Keratinocyte (primary cell): ENCODE results near the gene SLCO3A1. TPM values are rescaled to one million over a fixed set of nuclear protein-coding genes. Genes with fewer than 3 reads are reported as not detected.

Experiments
- DNase-seq: peaks from one replicate; pipeline ENCODE4 v3.0.0-alpha.2; 2011; ENCODE audit warnings: low read depth, missing footprints, low spot score
- FAIRE-seq: peaks from 2 replicates; lab custom pipeline; 2011; peaks lifted over from hg19 to GRCh38; lab: Jason Lieb, UNC
- H2AFZ ChIP-seq: 2 replicates; pipeline ENCODE4 v1.6.0; 2012; ENCODE audit warnings: low read length, control low read depth, inconsistent platforms; ENCODE audit not compliant: control insufficient read depth
- H3K27ac ChIP-seq: 2 replicates; pipeline ENCODE4 v1.5.1; 2011; ENCODE audit warnings: low read length; ENCODE audit not compliant: control insufficient read depth, insufficient read depth
- H3K27me3 ChIP-seq: 3 replicates; pipeline ENCODE4 v1.6.0; 2011; ENCODE audit warnings: low read length; ENCODE audit not compliant: control insufficient read depth, insufficient read depth; ENCODE audit errors: extremely low read depth
- H3K36me3 ChIP-seq, 2 experiments: 2 replicates in 1 of 2; 3 replicates in 1 of 2; pipeline ENCODE4 v1.5.1; 2011; ENCODE audit warnings: low read length in 2 of 2, mild to moderate bottlenecking in 1 of 2; ENCODE audit not compliant: control insufficient read depth in 2 of 2, insufficient read depth in 2 of 2; ENCODE audit errors: extremely low read depth in 1 of 2
- H3K4me1 ChIP-seq: 3 replicates; pipeline ENCODE4 v1.5.1; 2011; ENCODE audit warnings: low read length; ENCODE audit not compliant: control insufficient read depth, insufficient read depth; ENCODE audit errors: extremely low read depth
- H3K4me2 ChIP-seq: 3 replicates; pipeline ENCODE4 v1.6.0; 2011; ENCODE audit warnings: low read depth, low read length; ENCODE audit not compliant: control insufficient read depth, insufficient read depth; ENCODE audit errors: extremely low read depth
- H3K4me3 ChIP-seq, 3 experiments: fragments of 200-600 bp in 1 of 3; sonication (generic) in 1 of 3; 2 replicates in 2 of 3; 3 replicates in 1 of 3; pipeline ENCODE4 v1.5.1; 2011 to 2016; ENCODE audit warnings: low read length in 3 of 3, mild to moderate bottlenecking in 3 of 3, control low read depth in 2 of 3, inconsistent platforms in 1 of 3, low read depth in 1 of 3, mixed read lengths in 1 of 3, mixed run types in 1 of 3, moderate library complexity in 1 of 3; ENCODE audit not compliant: control insufficient read depth in 2 of 3, insufficient read depth in 2 of 3; ENCODE audit errors: extremely low read depth in 1 of 3
- H3K79me2 ChIP-seq: 2 replicates; pipeline ENCODE4 v1.6.0; 2012; ENCODE audit warnings: low read length; ENCODE audit not compliant: control insufficient read depth, insufficient read depth
- H3K9ac ChIP-seq: 3 replicates; pipeline ENCODE4 v1.6.0; 2011; ENCODE audit warnings: low read length; ENCODE audit not compliant: control insufficient read depth, insufficient read depth; ENCODE audit errors: extremely low read depth
- H3K9me1 ChIP-seq: 3 replicates; pipeline ENCODE4 v1.6.0; 2011; ENCODE audit warnings: low read length; ENCODE audit not compliant: control insufficient read depth, insufficient read depth; ENCODE audit errors: extremely low read depth
- H3K9me3 ChIP-seq: 2 replicates; pipeline ENCODE4 v1.5.1; 2012; ENCODE audit warnings: low read depth, low read length; ENCODE audit not compliant: control insufficient read depth
- H4K20me1 ChIP-seq: 3 replicates; pipeline ENCODE4 v1.6.0; 2011; ENCODE audit warnings: low read length; ENCODE audit not compliant: control insufficient read depth, insufficient read depth; ENCODE audit errors: extremely low read depth
- CTCF ChIP-seq, 3 experiments: IDR thresholded peaks in 1 of 3; conservative IDR thresholded peaks in 1 of 3; optimal IDR thresholded peaks in 1 of 3; 2 replicates in 2 of 3; 3 replicates in 1 of 3; pipeline versions ENCODE3 to v1.5.1; 2011; ENCODE audit warnings: low read length in 3 of 3, mild to moderate bottlenecking in 3 of 3, moderate library complexity in 2 of 3, control low read depth in 1 of 3, inconsistent platforms in 1 of 3; ENCODE audit not compliant: insufficient read depth in 2 of 3; ENCODE audit errors: extremely low read depth in 1 of 3
- EZH2 ChIP-seq: IDR thresholded peaks from one replicate; pipeline ENCODE4 v1.6.1; 2012; ENCODE audit warnings: inconsistent platforms, mild to moderate bottlenecking, low read length, moderate library complexity
- dilution Hi-C: fragments of 300-500 bp; cut with MboI; formaldehyde crosslinking; loops from one replicate; pipeline ENCODE4 v1.7.0; 2020; ENCODE audit warnings: low sequenced_read_pairs; ENCODE audit not compliant: extremely low pct_ligation_motif_present
- polyA plus RNA-seq, 5 experiments: library from polyadenylated mRNA; depleted of rRNA in 3 of 5; stranded (reverse) in 3 of 5; stranded (forward) in 1 of 5; unstranded in 1 of 5; fragments of >200 nt; gene quantifications; 1 replicate in 1 of 5; 2 replicates in 3 of 5; 3 replicates in 1 of 5; pipeline versions ENCODE4 v1.2.1 to v1.2.3, GENCODE V29; 2011 to 2012; ENCODE audit warnings: missing spikeins in 2 of 5, low read depth in 1 of 5, low replicate concordance in 1 of 5

SLCO3A1 gene
- polyA plus RNA-seq, 1 donor (not counting 4 experiments of a cell fraction or from before 2014, with no cell fraction given): 21.3 TPM

GRCh38 chr15:91898843-91899242 is 45.3 kb downstream of the SLCO3A1 start:
- H3K9me1 ChIP-seq: no peaks in the 10 kb centered on the region
- dilution Hi-C loops: no loop called here
- peaks cover 32% of the 10 kb centered on the region for H3K4me1 ChIP-seq
- H3K4me3 ChIP-seq: no peak overlapping the region
- H3K9me3 ChIP-seq: no peaks in the 10 kb centered on the region
- no peak overlapping the region for H3K4me2 ChIP-seq
- no peak overlapping the region for H2AFZ ChIP-seq
- peaks cover 42% of the 10 kb centered on the region for H3K79me2 ChIP-seq
- no peak overlapping the region for H3K27ac ChIP-seq
- no peaks in the 10 kb centered on the region for H3K27me3 ChIP-seq
- peak; percentile 13 for FAIRE-seq
- peaks cover 0 to 3% of the 10 kb centered on the region in 2 experiments for H3K36me3 ChIP-seq
- H3K9ac ChIP-seq: no peak overlapping the region
- TF ChIP-seq CTCF (optimal IDR thresholded peaks at IDR 0.05 in 1 of 3, IDR thresholded peaks at IDR 0.05 in 1 of 3, conservative IDR thresholded peaks at IDR 0.05 in 1 of 3; ENCODE audit: extremely low read depth in 1 of 3, insufficient read depth in 2 of 3, low read length in 3 of 3): no peak
- TF ChIP-seq EZH2: no peak
- DNase-seq: no peak
- no peaks in the 10 kb centered on the region for H4K20me1 ChIP-seq

GRCh38 chr15:91904942-91905341 is 51.4 kb downstream of the SLCO3A1 start:
- dilution Hi-C loops: no loop called here

More at GRCh38 chr15:91904942-91905341, 51.4 kb downstream of the SLCO3A1 start:
- no peak overlapping the region for H3K9ac ChIP-seq
- no peaks in the 10 kb centered on the region for H3K27me3 ChIP-seq
- H4K20me1 ChIP-seq: no peaks in the 10 kb centered on the region
- FAIRE-seq: no peak
- no peak for DNase-seq
- no peak overlapping the region for H3K4me3 ChIP-seq
- H2AFZ ChIP-seq: no peak overlapping the region
- peaks cover 26% of the 10 kb centered on the region for H3K79me2 ChIP-seq
- no peaks in the 10 kb centered on the region for H3K9me1 ChIP-seq
- TF ChIP-seq CTCF (optimal IDR thresholded peaks at IDR 0.05 in 1 of 3, IDR thresholded peaks at IDR 0.05 in 1 of 3, conservative IDR thresholded peaks at IDR 0.05 in 1 of 3; ENCODE audit: extremely low read depth in 1 of 3, insufficient read depth in 2 of 3, low read length in 3 of 3) (no peak), EZH2 (no peak)
- no peak overlapping the region for H3K27ac ChIP-seq
- H3K9me3 ChIP-seq: no peaks in the 10 kb centered on the region
- peaks cover 0 to 5% of the 10 kb centered on the region in 2 experiments for H3K36me3 ChIP-seq
- peaks cover 7% of the 10 kb centered on the region for H3K4me1 ChIP-seq
- H3K4me2 ChIP-seq: no peak overlapping the region
